ENCODE results near the gene CD151. TPM values are rescaled to one million over a fixed set of nuclear protein-coding genes. Genes with fewer than 3 reads are reported as not detected.
A peak's percentile ranks its signal among the peaks of the same experiment; 100 is the strongest.

CD151 gene
- total RNA-seq, 1 donor from 2014 or later, result 498 TPM

DNA sequence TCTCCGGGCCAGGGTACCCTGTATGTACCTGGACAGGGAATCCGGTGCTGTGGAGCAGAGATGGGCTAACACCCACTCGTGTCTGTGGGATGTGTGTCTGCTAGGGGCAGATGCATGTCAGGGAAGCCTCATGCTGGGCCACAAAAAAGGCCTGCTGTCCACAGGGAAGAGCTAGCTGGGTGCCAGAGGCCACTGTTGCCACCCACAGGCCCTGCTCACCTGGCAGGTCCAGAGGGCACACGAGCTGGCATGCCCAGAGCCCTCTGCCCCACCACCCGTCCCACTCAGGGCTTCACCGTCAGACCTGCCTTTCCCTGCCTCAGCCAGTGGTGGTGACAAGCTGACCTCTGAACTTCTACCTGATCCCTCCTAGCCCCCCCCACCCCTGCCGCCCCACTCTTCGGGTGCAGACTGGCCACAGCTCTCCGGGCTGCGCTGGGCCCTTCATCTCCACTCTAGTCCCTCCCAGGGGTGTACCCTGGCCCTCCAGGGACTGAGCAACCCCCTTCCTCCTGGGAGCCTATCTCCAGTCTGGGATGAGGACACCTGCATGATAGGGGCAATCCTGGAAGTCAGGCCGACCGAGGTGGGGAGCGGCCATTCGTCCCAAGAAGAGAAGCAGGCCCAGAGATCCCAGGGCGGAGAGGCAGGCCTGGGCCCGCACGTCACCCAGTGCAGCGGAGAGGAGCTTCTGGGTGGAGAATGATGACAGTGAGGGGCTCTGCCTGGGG lies 36.0 kb upstream of the CD151 start:
- DNase-seq (ENCODE audit: low read depth in 2 of 2), result no peak

DNA sequence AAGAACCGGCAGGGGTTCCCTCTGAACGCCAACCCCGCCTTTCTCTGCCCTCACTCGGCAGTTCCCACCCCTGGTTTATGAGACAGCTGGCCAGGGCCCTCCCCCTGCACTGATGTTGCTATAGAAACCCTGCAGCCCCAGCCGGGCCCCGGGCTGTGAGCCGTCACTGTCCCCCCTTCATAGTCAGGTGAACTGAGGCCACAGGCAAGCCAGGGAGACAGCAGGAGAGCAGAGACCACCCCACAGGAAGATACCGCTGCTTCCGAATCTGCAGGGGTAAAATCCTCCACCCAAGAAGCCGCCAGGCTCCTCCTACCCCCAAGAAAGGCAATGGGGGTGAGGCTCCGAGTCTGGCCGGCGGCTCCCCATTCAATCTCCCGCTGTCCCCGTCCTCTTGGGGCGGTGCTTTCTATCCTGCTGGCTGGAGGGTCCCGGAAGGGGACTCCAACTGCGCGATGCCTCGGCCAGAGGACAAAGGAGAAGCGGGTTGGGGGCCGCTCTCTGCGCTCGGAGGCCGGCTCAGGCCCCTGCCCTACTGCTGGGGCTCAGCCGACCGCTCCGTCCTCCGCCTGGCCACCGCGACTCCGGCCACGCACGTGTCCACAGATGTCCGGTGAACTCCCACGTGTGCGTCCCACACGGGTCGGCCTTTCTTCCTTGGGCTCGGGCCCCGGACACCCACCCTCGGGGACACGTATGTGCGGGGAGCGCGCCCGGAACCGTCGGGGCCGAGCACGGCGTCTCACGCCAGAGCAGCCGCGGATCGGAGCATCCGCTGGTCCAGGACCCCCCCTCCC lies 35.3 kb upstream of the CD151 start:
- peak in 1 of 2 donors; percentile 82 for DNase-seq (ENCODE audit: low read depth in 2 of 2)

DNA sequence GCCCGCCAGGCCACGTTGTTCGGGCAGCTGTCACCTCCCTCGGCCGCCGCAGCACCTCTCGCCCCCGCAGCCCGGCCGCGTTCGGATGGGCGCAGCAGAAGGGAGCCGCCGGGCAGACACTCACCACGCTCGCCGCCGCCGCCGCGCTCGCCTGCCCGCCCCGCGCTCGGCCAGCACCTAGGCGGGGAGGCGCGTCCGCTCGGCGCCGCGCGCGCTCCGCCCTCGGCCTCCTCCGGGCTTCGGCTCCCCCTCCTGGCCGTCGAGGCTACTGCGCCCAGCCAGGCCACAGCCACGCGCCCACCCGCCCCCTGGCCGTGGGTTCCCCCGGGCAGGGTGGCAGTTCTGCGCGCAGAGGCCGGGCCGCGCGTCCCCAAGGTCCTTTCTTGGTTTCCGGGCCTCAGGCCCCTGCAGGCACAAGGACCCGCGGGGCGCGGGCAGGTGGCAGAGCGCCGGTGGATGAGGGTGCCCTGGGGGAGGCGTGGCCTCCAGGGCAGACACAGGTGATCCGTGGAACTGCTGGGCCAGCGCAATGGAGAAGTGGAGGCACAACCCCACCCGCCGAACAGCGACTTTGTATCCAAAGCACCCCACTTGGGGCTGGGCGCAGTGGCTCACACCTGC lies 34.5 kb upstream of the CD151 start, which contains the start of gene SLC25A22:
SLC25A22 (minus strand) TSS at position 189 of the 621 bp plus-strand sequence. CDS start 3,275 bp downstream, outside the sequence.
- DNase-seq (ENCODE audit: low read depth in 2 of 2), result peak in 1 of 2 donors; percentile 83

DNA sequence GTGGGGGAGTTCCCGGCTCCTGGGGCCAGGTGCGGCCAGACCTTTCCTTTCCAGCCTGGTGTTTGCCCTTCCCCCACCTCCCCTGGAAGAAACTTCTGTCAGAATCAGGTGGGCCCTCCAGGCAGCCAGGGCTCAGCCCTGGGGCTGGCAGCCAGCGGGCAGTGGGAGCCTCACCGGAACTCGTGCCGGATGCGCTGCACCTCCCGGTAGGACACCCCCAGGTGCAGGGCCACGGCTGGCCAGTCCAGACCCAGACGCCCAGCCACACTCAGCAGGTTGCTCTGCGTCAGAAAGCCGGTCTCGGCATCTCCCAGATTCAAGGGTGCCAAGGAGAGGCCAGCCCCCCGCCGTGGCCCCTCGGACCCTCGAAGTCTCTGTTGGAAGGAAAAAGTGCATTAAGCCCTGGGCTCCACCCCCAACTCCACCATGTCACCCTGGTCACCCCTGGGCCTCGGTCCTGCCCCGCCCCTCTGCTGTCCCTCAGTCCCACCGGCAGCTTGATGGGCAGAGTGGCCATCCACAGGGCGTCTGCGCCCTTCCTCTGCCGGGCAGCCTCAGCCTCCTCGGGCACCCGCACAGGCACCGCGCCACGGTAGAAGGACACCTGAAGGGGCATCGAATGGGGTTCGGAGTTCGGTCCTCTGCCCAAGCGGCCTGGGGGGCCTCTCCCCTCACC lies 33.0 kb upstream of the CD151 start:
- DNase-seq (ENCODE audit: low read depth in 2 of 2), result no peak

DNA sequence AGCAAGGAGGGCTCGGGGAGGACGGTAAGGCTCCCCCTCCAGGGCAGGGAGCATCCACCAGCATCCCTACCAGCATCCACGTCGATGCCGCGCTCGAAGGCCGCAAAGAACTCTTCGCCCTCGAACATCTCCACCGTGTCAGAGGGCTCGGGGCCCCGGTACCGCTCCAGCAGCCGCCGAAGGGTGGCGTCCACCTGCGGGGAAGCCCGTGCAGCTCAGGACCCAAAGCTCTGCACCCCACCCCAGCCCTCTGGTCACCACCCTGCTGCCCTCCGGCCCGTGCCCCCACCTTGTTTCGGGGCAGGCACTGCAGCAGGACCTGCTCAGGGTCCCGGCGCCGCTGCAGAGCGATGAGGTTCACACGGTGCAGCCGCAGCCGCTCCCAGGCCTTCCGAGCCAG lies 32.3 kb upstream of the CD151 start:
- DNase-seq (ENCODE audit: low read depth in 2 of 2), result no peak

DNA sequence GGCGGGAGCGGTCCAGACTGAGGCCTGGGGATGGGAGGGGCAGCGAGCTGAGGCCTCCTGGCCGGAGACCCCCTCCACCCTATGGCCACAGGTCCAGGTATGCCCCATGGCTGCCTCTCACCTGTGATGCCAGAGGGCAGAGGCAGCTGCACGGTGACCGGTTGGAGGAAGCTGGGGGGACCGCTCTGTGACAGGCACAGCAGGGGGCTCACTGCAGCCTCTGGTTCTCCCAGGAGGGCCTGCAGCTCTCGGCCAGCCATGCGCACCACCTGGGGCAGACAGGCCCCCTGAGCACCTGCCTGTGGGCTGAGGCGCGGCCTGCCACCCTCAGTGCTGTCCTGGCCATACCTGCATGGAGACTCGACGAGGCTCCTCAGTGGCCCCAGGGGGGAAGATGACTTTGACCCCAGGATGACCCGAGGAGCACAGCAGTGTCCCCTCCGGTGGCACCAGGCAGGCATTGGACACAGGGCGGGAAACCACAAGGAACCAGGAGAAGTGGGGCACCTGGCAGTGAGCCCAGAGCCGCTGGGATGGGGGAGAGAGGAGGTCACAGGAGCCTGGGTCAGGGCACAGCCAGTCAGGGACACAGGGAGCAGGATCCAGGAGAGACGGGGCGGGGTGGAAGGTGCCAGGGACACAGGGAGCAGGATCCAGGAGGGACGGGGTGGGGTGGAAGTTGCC lies 31.5 kb upstream of the CD151 start:
- no peak for DNase-seq (ENCODE audit: low read depth in 2 of 2)

DNA sequence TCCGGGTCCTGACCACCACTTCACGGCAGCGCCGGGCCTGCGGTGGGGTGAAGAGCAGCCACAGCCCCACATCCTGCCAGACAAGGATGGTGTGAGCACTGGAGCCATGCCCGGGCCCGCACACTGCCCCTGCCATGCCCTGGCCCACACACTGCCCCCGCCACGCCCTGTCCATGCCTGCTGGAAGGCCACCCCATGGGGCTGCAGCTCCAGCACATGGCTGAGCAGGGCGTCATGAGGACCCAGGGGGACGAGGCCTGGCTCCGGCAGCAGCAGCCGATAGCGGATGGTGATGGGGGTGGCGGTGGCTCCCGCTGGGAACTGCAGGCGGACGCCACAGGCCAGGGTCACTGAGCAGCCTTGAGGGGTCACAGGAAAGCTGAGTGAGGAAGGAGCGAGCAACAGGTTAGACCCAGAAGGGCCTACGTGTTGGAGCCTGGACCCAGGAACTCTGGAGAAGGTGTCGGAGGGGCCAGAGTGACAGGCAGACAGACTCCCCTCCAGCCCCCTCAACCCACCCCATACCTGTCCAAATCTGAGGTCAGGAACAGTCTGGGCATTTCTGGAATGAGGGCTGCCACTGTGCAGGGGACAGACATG lies 30.6 kb upstream of the CD151 start:
- DNase-seq (ENCODE audit: low read depth in 2 of 2), result no peak

DNA sequence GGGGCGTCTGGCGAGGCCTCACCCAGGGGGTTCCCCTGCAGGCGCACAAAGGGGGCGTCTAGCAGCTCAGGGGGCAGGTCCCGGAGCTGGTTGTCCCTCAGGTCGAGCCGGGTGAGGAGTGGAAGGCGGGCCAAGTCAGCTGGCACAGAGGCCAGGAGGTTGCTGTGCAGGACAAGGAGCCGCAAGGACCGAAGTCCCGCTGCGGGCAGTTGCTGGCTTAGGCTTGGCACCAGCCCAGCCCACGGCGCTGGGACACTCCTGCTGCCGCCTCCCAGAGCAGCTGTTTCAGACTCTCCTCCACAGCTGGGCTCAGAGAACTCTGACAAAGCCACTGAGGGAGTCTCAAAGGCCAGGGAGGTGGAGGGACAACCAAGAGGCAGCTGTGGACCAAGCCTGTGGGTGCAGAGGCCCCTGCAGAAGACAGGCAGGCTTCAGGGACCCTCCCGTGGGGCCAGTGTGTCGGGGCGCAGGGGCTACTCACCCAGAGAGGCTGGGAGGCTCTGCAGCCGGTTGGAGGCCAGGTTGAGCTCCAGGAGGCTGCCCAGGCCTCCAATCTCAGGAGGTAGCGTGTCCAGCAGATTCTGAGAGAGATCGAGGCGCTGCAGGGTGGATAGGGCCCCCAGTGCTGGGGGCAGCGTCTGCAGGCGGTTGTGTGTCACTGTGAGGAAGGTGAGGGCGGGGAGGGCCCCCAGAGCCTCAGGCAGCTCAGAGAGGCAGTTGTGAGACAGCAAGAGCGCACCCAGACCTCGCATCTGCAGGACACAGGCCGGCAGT lies 29.9 kb upstream of the CD151 start:
- no peak for DNase-seq (ENCODE audit: low read depth in 2 of 2)

DNA sequence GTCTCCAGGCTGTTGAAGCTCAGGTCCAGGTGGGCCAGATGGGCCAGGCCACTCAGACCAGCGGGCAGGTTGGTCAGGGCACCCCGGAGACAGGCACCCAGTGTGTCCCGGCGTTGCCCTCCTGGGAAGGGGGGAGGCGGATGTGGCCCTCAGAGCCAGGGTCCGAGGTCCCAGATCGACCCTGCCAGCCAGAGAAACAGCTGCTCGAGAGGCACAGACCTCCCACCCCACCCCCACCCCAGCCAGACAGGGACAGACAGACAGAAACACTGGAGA lies 29.3 kb upstream of the CD151 start:
- DNase-seq (ENCODE audit: low read depth in 2 of 2), result no peak

DNA sequence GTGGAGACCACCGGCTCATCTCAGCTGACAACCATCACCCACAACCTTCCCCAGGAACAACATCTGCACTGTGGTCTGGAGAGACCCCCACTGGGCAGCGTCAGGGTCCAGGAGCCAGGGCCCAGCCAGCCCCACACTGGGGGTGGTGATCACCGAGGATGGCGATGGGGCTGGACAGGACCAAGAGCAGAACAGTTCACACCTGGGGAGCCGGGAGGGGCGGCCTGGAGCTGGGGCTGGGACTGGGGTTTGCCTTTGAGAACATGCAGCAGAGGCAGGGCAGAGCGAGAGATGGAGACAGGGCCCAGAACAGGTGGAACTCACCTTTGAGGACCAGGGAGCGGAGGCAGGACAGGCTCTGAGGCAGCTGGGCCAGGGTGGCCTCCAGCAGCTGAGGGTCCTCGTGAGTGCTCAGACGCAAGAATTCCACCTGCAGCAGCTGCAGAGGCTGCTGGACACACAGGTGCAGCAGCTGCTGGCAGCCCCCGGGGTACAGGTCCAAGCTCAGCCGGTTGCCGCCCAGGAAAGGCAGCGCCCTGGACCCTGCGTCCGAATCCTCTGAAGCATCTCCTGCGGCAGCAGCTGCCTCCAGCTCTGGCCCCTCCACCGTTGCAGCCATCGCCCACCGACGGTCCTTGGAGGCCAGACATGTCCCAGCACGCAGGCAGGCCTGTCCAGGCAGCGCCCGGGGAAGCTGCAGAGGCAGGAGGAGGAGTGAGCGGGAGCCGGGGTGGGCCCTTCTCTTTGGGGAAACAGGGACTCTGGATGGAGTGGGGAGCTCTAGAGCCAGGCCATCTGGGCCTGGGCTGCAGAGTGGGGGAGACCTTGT lies 28.8 kb upstream of the CD151 start:
- no peak for DNase-seq (ENCODE audit: low read depth in 2 of 2)

DNA sequence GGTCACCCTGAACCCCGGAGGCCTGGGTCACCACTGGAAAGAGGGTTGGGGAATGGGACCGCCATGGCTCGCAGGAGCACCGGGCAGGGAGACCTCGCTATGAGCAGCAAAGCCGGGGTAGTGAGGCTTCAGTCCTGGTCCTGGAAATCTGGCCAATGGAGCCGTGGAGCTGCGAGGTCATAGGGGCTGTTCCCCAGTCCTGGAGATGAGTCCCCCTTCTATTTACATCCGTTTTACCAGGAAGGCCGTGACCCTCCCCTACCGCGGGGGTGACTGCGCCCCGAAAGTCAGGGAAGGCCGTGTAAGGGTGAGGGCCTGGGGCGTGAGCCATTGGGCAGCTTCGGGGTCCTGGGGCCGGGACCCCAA lies 28.2 kb upstream of the CD151 start:
- no peak for DNase-seq (ENCODE audit: low read depth in 2 of 2)

DNA sequence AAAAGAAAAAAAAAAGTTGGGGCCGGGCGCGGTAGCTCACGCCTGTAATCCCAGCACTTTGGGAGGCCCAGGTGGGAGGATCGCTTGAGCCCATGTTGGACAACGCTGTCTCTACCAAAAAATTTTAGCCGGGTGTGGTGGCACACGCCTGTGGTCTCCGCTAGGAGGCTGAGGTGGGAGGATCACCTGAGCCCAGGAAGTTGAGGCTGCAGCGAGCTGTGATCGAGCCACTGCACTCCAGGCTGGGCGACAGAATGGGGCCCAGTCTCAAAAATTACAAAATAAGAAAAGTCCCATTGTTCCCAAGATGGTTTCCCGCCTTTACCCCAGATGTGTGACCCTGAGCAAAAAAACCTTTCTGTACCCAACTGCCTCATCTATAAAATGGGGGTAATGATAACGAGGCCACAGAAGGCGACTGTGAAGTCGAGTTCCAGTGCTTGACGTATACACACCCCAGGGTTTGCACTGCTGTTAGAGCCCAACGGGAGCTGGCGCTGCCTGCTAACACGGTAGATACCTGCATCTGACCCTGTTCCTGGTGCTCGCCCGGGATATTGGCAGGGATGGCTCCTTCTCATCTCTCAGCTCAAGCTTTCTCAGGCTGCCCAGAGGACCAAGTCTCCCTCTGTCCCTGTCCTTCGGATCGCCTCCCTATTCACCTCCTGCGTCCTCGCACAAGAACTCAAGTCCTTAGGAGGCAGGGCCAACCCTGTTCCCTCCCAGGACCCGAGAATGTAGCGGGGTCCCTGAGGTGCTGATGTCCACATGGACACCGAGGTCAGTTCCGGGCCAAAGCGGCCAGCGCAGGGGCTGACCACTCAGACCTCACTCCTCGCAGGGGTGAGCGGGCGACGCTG lies 24.1 kb upstream of the CD151 start:
- DNase-seq (ENCODE audit: low read depth in 2 of 2), result no peak

DNA sequence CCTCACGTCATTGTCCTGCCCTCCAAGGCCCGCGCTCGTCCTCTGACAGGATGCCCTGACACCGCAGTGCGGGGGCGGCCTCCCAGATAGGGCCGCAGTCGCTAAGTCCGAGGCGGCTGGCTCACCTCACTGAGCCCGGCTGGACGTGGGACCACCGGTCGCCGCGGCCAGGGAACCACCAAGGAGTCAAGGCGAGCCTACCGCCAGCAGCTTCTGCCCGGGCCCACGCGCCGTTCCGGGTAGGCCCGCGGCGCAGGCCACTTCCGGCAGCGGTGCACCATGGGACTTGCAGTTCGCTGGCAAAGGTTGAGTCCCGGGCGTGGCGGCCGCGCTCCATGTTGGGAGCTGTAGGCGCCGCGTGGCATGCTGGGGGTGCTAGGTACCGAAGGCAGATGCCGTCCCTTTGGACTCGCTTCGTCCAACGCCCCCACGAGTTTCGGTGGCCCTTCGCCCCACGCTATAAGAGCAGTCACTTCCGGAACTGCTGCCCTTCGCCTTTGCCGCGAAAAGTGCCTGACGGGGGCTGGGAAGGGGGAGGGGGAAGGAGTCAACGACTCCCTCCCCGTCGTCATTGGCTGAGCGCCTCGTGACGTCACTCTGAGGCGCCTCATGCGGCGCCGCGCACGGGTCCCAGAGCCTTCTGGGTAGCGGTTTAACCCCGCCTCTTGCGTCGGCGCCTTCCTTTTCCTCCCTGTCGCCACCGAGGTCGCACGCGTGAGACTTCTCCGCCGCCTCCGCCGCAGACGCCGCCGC lies 23.3 kb upstream of the CD151 start, which contains the start of gene RPLP2:
RPLP2 (plus strand) TSS at position 681 of the 753 bp plus-strand sequence. CDS start 268 bp downstream, outside the sequence.
- DNase-seq (ENCODE audit: low read depth in 2 of 2), result peak; percentile 93 to 97

DNA sequence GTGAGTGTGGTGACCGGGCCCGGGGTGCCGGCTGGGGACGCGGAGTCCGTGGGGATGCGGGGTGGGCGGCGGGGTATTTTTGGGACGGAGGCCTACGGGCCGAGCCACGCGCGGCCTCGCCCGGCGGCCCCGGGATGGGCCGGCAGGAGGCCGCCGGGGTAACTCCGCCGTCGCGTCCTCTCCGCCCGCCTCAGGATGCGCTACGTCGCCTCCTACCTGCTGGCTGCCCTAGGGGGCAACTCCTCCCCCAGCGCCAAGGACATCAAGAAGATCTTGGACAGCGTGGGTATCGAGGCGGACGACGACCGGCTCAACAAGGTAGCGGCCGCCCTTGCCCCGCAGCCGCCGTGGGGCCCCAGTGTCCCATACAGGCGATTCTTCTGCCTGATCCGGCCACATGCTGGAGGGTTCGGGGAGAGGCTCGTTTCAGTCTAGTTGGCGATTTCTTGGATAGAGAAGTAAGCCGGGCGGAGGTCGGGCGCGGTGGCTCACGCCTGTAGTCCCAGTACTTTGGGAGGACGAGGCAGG lies 22.6 kb upstream of the CD151 start:
- peak in 1 of 2 donors; percentile 34 for DNase-seq (ENCODE audit: low read depth in 2 of 2)

DNA sequence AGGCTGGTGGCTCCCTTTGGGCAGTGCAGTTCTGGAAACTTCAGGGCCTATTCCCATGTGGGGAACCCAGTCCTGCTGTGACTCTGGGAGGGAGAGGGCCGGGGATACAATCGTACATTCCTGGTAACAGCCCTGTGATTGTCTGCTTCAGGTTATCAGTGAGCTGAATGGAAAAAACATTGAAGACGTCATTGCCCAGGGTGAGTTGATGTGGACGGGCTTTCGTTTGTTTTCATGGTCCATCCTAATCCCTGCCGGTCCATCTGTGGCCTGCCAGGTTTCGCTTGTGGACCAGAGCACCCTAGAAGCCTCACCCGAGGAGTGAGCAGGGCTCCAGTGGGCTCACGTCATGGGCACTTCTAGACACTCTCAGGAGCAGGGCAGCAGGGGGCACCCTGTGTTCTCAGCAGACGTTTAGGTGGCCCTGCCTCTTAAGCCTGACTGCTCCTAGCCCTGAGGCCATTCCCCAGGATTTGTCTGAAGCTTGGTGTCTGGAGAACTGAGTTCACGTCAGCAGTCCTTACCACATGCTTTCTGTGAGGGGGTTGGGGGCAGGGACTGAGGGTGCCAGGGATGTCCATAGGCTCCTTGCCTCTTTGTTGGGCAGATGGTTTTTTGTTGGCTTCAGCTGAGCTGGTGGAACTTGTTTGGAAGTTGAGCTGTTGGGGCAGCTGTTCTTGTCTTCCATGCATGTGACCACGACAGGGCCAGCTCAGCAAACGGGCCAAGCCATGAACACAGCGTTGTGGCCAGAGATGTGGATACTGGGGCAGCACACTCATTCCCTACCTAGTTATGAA lies 21.1 kb upstream of the CD151 start:
- peak in 1 of 2 donors; percentile 47 for DNase-seq (ENCODE audit: low read depth in 2 of 2)

DNA sequence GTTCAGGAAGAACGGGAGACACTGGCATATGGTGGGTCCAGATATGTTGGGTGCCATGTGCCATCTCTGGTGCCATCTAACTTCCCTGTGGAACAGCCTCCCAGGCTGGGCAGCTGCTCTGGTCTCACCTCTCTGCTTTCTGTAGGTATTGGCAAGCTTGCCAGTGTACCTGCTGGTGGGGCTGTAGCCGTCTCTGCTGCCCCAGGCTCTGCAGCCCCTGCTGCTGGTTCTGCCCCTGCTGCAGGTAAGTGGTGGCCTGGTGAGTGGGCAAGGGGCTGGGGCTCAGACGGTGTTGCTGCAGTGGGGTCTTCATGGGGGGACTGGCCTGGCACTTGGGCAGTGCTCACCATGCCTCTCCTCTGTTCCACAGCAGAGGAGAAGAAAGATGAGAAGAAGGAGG lies 20.4 kb upstream of the CD151 start:
- no peak for DNase-seq (ENCODE audit: low read depth in 2 of 2)

DNA sequence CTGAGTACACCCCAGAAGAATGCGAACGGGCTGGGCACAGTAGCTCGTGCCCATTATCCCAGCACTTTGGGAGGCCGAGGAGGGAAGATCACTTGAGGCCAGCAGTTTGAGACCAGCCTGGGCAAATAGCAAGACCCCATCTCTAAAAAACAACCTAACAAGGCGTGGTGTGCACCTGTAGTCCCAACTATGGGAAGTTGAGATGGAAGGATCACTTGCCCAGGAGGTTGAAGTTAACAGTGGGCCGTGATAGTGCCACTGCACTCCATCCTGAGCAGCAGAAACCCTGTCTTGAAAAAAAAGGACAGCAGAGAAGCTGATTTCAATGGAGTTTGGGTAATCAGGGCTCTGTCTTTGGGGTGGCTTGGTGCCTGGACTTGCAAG lies 19.7 kb upstream of the CD151 start:
- no peak for DNase-seq (ENCODE audit: low read depth in 2 of 2)
